IPS-11a (cell line): ENCODE data around the gene OR9Q1.
"Not testable (repeated sequence)": the region's sequence is repeated elsewhere in the genome, so short reads cannot be mapped to it uniquely, and the experiment has no call there.

ENCODE experiments used
- H3K4me3 ChIP-seq: one replicate; pipeline ENCODE4 v1.5.1; 2013; ENCODE audit warnings: low read depth, low read length, control low read depth

Gene OR9Q1

GRCh38 chr11:58023435-58023931 lies at the start of gene OR9Q1:
Gene OR9Q1 (plus strand): TSS chr11:58023881. CDS start chr11:58179445, 155,564 bp downstream.
- no peak within 1 kb of the TSS for H3K4me3 ChIP-seq

GRCh38 chr11:57974132-57974531 lies 49.5 kb upstream of the OR9Q1 start:
- no peak overlapping the region for H3K4me3 ChIP-seq

GRCh38 chr11:57974848-57975601 lies 48.7 kb upstream of the OR9Q1 start:
- no peak overlapping the region for H3K4me3 ChIP-seq

- no peak overlapping the region for H3K4me3 ChIP-seq
Measured at GRCh38 chr11:57977709-57978108, 46.0 kb upstream of the OR9Q1 start.

GRCh38 chr11:57978686-57979531 lies 44.8 kb upstream of the OR9Q1 start:
- no peak overlapping the region for H3K4me3 ChIP-seq

- H3K4me3 ChIP-seq: no peak overlapping the region
Measured at GRCh38 chr11:57979532-57980079, 44.1 kb upstream of the OR9Q1 start.

GRCh38 chr11:57980201-57980600 lies 43.5 kb upstream of the OR9Q1 start:
- H3K4me3 ChIP-seq: no peak overlapping the region

GRCh38 chr11:57981536-57981935 lies 42.1 kb upstream of the OR9Q1 start:
- no peak overlapping the region for H3K4me3 ChIP-seq

- H3K4me3 ChIP-seq: no peak overlapping the region
Measured at GRCh38 chr11:57982776-57983175, 40.9 kb upstream of the OR9Q1 start.

GRCh38 chr11:57983191-57983590 lies 40.5 kb upstream of the OR9Q1 start:
- H3K4me3 ChIP-seq: no peak overlapping the region

GRCh38 chr11:57999523-57999922 lies 24.2 kb upstream of the OR9Q1 start:
- H3K4me3 ChIP-seq: not testable (repeated sequence)

GRCh38 chr11:58000021-58000420 lies 23.7 kb upstream of the OR9Q1 start:
- not testable (repeated sequence) for H3K4me3 ChIP-seq

- no peak overlapping the region for H3K4me3 ChIP-seq
Measured at GRCh38 chr11:58000699-58001098, 23.0 kb upstream of the OR9Q1 start.

GRCh38 chr11:58003036-58003435 lies 20.6 kb upstream of the OR9Q1 start:
- H3K4me3 ChIP-seq: no peak overlapping the region

GRCh38 chr11:58003591-58003990 lies 20.1 kb upstream of the OR9Q1 start:
- H3K4me3 ChIP-seq: no peak overlapping the region

- H3K4me3 ChIP-seq: no peak overlapping the region
Measured at GRCh38 chr11:58004664-58005063, 19.0 kb upstream of the OR9Q1 start.

GRCh38 chr11:58006940-58007339 lies 16.7 kb upstream of the OR9Q1 start:
- no peak overlapping the region for H3K4me3 ChIP-seq

GRCh38 chr11:58011771-58012170 lies 11.9 kb upstream of the OR9Q1 start:
- H3K4me3 ChIP-seq: no peak overlapping the region

- no peak overlapping the region for H3K4me3 ChIP-seq
Measured at GRCh38 chr11:58024601-58025091, 965 bp downstream of the OR9Q1 start.

- no peak overlapping the region for H3K4me3 ChIP-seq
Measured at GRCh38 chr11:58027341-58027740, 3.7 kb downstream of the OR9Q1 start.

GRCh38 chr11:58028687-58029411 lies 5.2 kb downstream of the OR9Q1 start:
- no peak overlapping the region for H3K4me3 ChIP-seq
